ENCODE data around the gene RASGEF1B. TPM values are rescaled to one million over a fixed set of nuclear protein-coding genes. Genes with fewer than 3 reads are reported as not detected.

RASGEF1B gene
- total RNA-seq, 4 donors from 2014 or later = 0.77 to 25.9 (median 12.2) TPM

GRCh38 chr4:81424816-81425755 is 46.6 kb downstream of the RASGEF1B start:
- no peak overlapping the region for H3K4me3 ChIP-seq
- H3K36me3 ChIP-seq = no peaks in the 10 kb centered on the region
- no peaks in the 10 kb centered on the region for H3K4me1 ChIP-seq
- H3K27me3 ChIP-seq = no peaks in the 10 kb centered on the region
- DNase-seq = no peak
- no peak for TF ChIP-seq CTCF (IDR thresholded peaks at IDR 0.05)
- TF ChIP-seq POLR2A (IDR thresholded peaks at IDR 0.05) = no peak
- intact Hi-C loops (cut with DNase I; ENCODE audit: low total_unique reads) = no loop called here
- H3K9me3 ChIP-seq = no peaks in the 10 kb centered on the region
- H3K27ac ChIP-seq = no peak overlapping the region

- no peaks in the 10 kb centered on the region for H3K4me1 ChIP-seq
- TF ChIP-seq CTCF (IDR thresholded peaks at IDR 0.05) = no peak
- no peak for TF ChIP-seq POLR2A (IDR thresholded peaks at IDR 0.05)
These were observed 47.4 kb downstream of the RASGEF1B start for GRCh38 chr4:81424336-81424735.

GRCh38 chr4:81422595-81422994 is 49.1 kb downstream of the RASGEF1B start:
- no peak overlapping the region for H3K4me3 ChIP-seq
- H3K9me3 ChIP-seq = no peaks in the 10 kb centered on the region
- no peak overlapping the region for H3K27ac ChIP-seq
- intact Hi-C loops (cut with DNase I; ENCODE audit: low total_unique reads) = no loop called here
- no peak for DNase-seq
- H3K27me3 ChIP-seq = no peaks in the 10 kb centered on the region
- no peaks in the 10 kb centered on the region for H3K36me3 ChIP-seq
- no peaks in the 10 kb centered on the region for H3K4me1 ChIP-seq
- TF ChIP-seq CTCF (IDR thresholded peaks at IDR 0.05) = no peak

More at GRCh38 chr4:81424336-81424735, 47.4 kb downstream of the RASGEF1B start:
- no peaks in the 10 kb centered on the region for H3K9me3 ChIP-seq
- no peak overlapping the region for H3K4me3 ChIP-seq
- H3K27me3 ChIP-seq = no peaks in the 10 kb centered on the region
- no peaks in the 10 kb centered on the region for H3K36me3 ChIP-seq
- no peak overlapping the region for H3K27ac ChIP-seq
- intact Hi-C loops (cut with DNase I; ENCODE audit: low total_unique reads) = no loop called here
- DNase-seq = no peak

GRCh38 chr4:81421346-81422218 is 50.1 kb downstream of the RASGEF1B start:
- no peak overlapping the region for H3K27ac ChIP-seq
- H3K27me3 ChIP-seq = no peaks in the 10 kb centered on the region
- intact Hi-C loops (cut with DNase I; ENCODE audit: low total_unique reads) = no loop called here
- H3K4me1 ChIP-seq = no peaks in the 10 kb centered on the region
- no peaks in the 10 kb centered on the region for H3K36me3 ChIP-seq
- TF ChIP-seq POLR2A (IDR thresholded peaks at IDR 0.05) = no peak
- no peak for TF ChIP-seq CTCF (IDR thresholded peaks at IDR 0.05)
- H3K9me3 ChIP-seq = no peaks in the 10 kb centered on the region
- DNase-seq = no peak
- H3K4me3 ChIP-seq = no peak overlapping the region

- no peaks in the 10 kb centered on the region for H3K9me3 ChIP-seq
- no peaks in the 10 kb centered on the region for H3K27me3 ChIP-seq
- no peak overlapping the region for H3K27ac ChIP-seq
- H3K36me3 ChIP-seq = no peaks in the 10 kb centered on the region
- H3K4me1 ChIP-seq = no peaks in the 10 kb centered on the region
- intact Hi-C loops (cut with DNase I; ENCODE audit: low total_unique reads) = no loop called here
- TF ChIP-seq POLR2A (IDR thresholded peaks at IDR 0.05) = no peak
- TF ChIP-seq CTCF (IDR thresholded peaks at IDR 0.05) = no peak
- H3K4me3 ChIP-seq = no peak overlapping the region
- DNase-seq = no peak
These were observed 53.1 kb downstream of the RASGEF1B start for GRCh38 chr4:81418572-81418971.

Data from uterus (tissue), 4 donors.